ENCODE data around the gene UMAD1.

Gene UMAD1

DNA sequence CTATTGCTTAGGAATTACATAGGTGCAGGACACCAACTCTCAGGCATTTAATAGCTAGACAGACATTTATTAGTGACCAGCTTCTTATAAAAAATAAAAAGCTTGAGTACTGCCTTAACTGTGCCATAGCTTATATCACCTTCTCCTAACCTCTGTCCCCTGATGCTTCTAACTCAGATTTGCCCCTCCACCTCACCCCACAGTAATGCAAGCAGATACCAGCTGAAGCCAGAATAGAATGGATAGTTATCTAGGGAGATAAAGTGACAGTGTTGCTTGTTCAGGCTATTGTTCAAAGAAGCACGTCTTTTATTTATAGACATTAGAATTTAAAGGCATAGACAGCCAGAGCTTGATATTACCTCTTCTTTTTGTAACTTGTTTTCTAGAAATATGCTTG lies 228.5 kb downstream of the UMAD1 start:
- DNase-seq (no peak), ATAC-seq (replicated peaks) (no peak)
- H3K27me3 Mint-ChIP-seq: no peaks in the 10 kb centered on the region
- no peak overlapping the region for H3K27ac Mint-ChIP-seq
- peaks cover under 1% of the 10 kb centered on the region for H3K36me3 Mint-ChIP-seq (ENCODE audit: insufficient read depth)
- peaks cover 0 to 2% of the 10 kb centered on the region in 2 donors for H3K9me3 Mint-ChIP-seq
- no peak overlapping the region for H3K4me3 Mint-ChIP-seq
- H3K4me1 Mint-ChIP-seq (ENCODE audit: low read depth in 2 of 2): peaks cover 1 to 2% of the 10 kb centered on the region in 2 donors

DNA sequence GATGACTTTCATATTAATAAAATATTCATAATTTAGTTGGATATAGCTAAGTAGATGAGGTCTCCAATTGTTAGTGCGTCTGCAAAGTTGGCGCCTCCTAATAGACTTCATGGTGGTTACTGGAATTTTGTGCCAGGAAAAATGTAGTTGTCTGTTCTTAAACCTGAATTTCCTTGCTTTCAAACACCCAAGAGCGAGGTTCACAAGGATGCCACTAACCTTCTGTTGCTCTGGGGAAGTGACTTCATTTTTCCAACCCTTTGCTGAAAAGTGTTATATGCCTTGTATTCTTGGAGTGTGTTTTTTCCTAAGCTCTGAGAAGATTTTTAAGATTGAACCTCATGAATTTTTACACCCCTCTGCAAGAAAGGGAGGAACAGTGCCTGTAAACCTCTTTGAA lies 229.1 kb downstream of the UMAD1 start:
- peaks cover 2% of the 10 kb centered on the region for H3K36me3 Mint-ChIP-seq (ENCODE audit: insufficient read depth)
- H3K27me3 Mint-ChIP-seq: no peaks in the 10 kb centered on the region
- DNase-seq (no peak), ATAC-seq (replicated peaks) (no peak)
- H3K27ac Mint-ChIP-seq: no peak overlapping the region
- H3K9me3 Mint-ChIP-seq: peaks cover 0 to 4% of the 10 kb centered on the region in 2 donors
- H3K4me1 Mint-ChIP-seq (ENCODE audit: low read depth in 2 of 2): peaks cover 1 to 4% of the 10 kb centered on the region in 2 donors
- no peak overlapping the region for H3K4me3 Mint-ChIP-seq

DNA sequence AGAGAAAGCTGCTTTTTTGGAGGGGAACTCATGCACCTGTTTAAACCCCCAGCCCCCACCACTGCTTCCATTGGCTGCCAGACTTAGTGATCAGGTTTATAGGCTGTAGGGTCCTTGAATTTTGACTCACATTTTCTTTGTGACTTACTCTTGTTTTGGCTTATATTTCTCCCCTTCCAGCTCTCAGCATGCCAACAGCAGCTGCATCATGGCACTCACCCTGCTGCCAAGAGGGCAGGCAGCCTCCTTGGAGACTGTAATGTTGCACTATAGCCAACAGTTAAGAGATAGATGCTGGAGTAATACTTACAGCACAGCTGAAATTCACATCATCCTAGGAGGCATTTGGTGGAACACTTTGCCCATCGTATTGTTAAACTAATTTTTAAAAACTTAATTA lies 230.0 kb downstream of the UMAD1 start:
- peaks cover 2% of the 10 kb centered on the region for H3K36me3 Mint-ChIP-seq (ENCODE audit: insufficient read depth)

DNA sequence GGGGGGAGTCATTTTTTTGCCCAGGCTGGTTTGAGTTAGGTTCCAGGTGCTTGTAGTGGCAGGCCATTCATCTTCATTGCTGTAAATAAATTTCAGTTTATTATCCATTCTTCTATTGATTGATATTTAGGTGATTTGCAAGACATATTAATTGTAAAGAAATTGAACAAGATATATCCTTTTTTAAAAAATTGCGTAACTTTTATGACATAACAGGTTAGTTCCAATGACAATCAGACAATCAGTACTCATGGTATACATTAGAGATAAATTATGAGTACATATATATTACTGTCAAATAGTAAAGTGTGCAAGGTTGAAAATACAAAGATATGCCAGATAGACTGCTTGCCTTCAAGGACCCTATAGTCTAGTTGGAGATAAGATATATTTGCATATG lies 235.9 kb downstream of the UMAD1 start:
- no peak overlapping the region for H3K4me3 Mint-ChIP-seq
- ATAC-seq (replicated peaks): no peak
- H3K27me3 Mint-ChIP-seq: no peaks in the 10 kb centered on the region

More for the DNA sequence above, 230.0 kb downstream of the UMAD1 start:
- Mint-ChIP-seq H3K4me1 (ENCODE audit: low read depth in 2 of 2) (peaks cover 1 to 4% of the 10 kb centered on the region in 2 donors), H3K27me3 (no peaks in the 10 kb centered on the region), H3K4me3 (no peak overlapping the region), H3K27ac (no peak overlapping the region), H3K9me3 (peaks cover 0 to 4% of the 10 kb centered on the region in 2 donors)
- DNase-seq (no peak), ATAC-seq (replicated peaks) (no peak)

DNA sequence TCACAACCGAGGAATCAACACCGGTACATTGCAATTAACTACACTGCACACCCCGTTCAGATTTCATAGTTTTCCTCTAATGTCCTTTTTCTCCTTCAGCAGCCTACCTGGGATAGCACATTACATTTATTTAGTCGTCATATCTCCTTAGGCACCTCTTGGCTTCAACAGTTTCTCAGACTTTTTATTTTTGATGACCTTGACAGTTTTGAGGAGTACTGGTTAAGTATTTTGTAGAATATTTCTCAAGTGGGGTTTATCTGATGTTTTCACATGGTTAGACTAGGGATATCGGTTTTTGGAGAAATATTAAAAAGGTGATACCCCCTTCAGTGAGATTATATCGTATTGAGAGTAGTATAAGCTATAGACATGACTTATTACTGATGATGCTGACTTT lies 241.0 kb downstream of the UMAD1 start:
- Mint-ChIP-seq H3K36me3 (ENCODE audit: insufficient read depth) (peaks cover 2% of the 10 kb centered on the region), H3K27me3 (no peaks in the 10 kb centered on the region), H3K9me3 (no peaks in the 10 kb centered on the region), H3K27ac (no peak overlapping the region), H3K4me1 (ENCODE audit: low read depth in 2 of 2) (no peaks in the 10 kb centered on the region), H3K4me3 (no peak overlapping the region)
- no peak for DNase-seq
- no peak for ATAC-seq (replicated peaks)

More for the DNA sequence above, 235.9 kb downstream of the UMAD1 start:
- no peak overlapping the region for H3K27ac Mint-ChIP-seq
- H3K9me3 Mint-ChIP-seq: peaks cover 0 to 4% of the 10 kb centered on the region in 2 donors
- peaks cover 2% of the 10 kb centered on the region for H3K36me3 Mint-ChIP-seq (ENCODE audit: insufficient read depth)
- DNase-seq: no peak
- H3K4me1 Mint-ChIP-seq (ENCODE audit: low read depth in 2 of 2): peaks cover 0 to 4% of the 10 kb centered on the region in 2 donors

DNA sequence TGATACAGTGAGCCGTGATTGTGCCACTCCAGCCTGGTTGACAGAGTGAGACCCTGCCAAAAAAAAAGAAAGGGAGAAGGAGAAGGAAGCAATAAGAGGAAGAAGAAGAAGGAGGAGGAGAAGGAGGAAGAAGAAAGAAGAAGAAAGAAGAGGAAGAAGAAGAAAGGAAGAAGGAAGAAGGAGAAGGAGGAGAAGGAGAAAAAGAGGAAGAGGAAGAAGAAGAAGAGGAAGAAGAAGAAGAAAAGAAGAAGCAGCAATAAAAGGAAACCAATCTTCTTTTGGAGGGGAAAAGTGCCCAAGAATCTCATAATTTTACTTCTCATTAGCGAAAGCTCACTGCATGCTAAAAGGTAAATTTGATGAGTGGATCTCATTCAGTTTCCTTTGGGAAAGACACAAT lies 242.3 kb downstream of the UMAD1 start:
- ATAC-seq (replicated peaks) (no peak), DNase-seq (no peak)
- Mint-ChIP-seq H3K36me3 (ENCODE audit: insufficient read depth) (peaks cover 2% of the 10 kb centered on the region), H3K9me3 (no peaks in the 10 kb centered on the region), H3K4me1 (ENCODE audit: low read depth in 2 of 2) (no peaks in the 10 kb centered on the region), H3K4me3 (no peak overlapping the region), H3K27ac (peak overlapping the region in 1 of 2 donors; percentile 84), H3K27me3 (no peaks in the 10 kb centered on the region)

DNA sequence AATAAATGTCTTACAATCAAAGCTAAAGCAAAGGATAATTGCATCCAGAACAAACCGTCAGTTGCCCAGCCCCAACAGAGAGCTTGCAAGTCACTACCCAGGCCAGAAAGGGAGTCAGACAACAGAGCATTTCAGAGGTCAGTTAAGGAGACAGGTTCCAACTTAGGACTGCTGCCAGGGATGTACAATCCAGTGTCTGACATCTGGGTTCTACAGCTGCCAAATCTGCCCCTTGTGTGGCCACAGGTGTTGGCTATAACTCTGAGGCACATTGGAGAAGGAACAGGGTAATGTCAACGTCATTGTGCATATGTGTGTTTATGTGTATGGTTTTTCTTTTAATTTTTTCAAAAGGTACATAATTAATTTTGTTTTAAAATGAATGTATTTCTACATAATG lies 242.8 kb downstream of the UMAD1 start:
- DNase-seq (no peak), ATAC-seq (replicated peaks) (no peak)
- H3K27me3 Mint-ChIP-seq: no peaks in the 10 kb centered on the region
- no peaks in the 10 kb centered on the region for H3K9me3 Mint-ChIP-seq
- no peaks in the 10 kb centered on the region for H3K4me1 Mint-ChIP-seq (ENCODE audit: low read depth in 2 of 2)
- peaks cover 2% of the 10 kb centered on the region for H3K36me3 Mint-ChIP-seq (ENCODE audit: insufficient read depth)
- H3K4me3 Mint-ChIP-seq: no peak overlapping the region
- H3K27ac Mint-ChIP-seq: no peak overlapping the region

DNA sequence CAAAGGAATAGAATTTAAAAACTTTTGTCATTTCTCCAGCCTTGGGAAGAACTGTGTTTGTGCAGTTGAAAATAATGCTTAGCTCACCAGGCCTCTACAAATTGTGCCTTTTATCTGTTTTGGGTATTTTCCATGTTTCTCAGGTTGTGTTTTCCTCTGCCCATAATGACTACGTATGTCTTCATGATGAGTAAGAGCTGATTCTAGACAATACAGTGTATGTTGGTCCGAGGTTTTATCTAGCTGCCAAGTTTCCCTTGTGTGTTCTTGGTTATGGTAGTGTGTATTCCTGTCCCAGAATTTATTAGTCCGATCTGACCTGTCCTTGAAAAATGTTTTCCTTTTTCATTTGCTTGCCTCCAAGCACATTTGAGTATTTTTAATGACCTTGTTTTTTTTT lies 244.3 kb downstream of the UMAD1 start:
- H3K27ac Mint-ChIP-seq: no peak overlapping the region
- ATAC-seq (replicated peaks): no peak
- no peaks in the 10 kb centered on the region for H3K27me3 Mint-ChIP-seq
- H3K4me1 Mint-ChIP-seq (ENCODE audit: low read depth in 2 of 2): no peaks in the 10 kb centered on the region
- peaks cover 2% of the 10 kb centered on the region for H3K36me3 Mint-ChIP-seq (ENCODE audit: insufficient read depth)
- H3K4me3 Mint-ChIP-seq: no peak overlapping the region
- no peaks in the 10 kb centered on the region for H3K9me3 Mint-ChIP-seq
- DNase-seq: no peak

DNA sequence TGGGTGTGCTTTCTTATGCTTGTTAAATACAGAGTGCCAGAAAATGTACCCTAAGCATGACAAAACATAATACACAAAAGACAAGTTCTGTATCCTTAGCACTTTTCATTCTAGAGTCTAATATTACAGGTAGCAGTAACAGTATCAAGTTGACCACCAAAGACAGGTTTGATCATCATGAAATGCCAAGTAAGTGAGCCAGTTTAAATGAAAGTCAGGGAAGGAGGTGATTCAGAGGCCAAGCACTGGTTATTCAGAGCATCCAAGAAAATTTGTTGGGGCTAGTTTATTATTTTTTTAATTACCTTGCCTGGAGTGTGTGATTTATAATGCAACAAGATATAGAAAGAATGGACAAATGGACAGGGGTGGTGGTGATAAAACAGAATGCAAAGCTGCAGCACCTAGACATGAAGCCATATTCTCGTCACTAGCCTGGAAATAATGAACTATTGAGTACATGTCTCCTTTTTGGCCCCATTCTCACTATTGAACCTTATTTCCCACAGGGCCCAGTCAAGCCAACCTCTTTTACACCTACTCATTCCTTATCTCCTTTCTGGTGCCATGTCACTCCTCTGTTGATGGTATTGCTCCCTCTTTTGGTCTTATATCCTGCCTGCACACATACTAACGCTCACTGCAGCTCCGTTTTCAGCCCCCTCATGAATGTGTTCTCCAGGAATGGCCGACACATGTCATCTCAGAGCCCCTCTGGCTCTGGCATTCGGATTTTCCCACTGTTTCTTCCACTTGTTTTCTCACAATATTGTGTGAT lies 249.4 kb downstream of the UMAD1 start:
- H3K9me3 Mint-ChIP-seq: no peaks in the 10 kb centered on the region
- DNase-seq: no peak
- no peak for ATAC-seq (replicated peaks)
- H3K4me3 Mint-ChIP-seq: no peak overlapping the region
- peaks cover 2 to 6% of the 10 kb centered on the region in 2 donors for H3K4me1 Mint-ChIP-seq (ENCODE audit: low read depth in 2 of 2)
- H3K36me3 Mint-ChIP-seq (ENCODE audit: insufficient read depth): no peaks in the 10 kb centered on the region
- no peak overlapping the region for H3K27ac Mint-ChIP-seq
- no peaks in the 10 kb centered on the region for H3K27me3 Mint-ChIP-seq

DNA sequence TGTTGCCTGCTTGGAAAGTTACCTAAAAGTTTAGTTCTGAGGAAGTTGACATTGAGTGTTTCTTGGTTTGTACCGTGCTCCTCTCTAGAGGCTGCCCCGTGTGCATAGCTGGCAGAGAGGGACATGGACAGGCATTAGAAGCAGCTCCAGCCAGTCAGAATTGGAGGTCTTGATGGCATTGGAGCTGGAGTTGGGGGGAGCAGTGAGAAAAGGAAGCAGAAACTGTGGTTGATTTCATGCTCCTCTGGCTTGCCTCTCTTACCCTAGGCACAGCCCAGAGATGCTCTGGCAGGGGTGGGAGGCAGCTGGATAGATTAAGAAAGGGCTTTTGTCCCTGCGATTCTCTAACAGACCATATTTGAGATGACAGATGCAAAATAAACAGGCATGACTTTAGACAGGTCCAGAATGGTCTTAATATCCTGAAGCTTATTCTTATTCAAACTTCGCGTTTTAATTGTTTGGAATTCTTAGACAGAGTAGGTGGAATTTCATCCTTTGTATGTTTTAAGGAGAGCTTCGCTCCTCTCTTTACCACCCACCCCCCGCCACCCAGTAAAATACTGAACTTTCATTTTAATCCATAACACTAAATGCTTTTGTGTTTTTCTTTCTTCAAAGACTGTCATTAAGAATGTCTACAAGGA lies 254.6 kb downstream of the UMAD1 start:
- Mint-ChIP-seq H3K27ac (no peak overlapping the region), H3K4me3 (no peak overlapping the region), H3K36me3 (ENCODE audit: insufficient read depth) (no peaks in the 10 kb centered on the region), H3K9me3 (no peaks in the 10 kb centered on the region), H3K4me1 (ENCODE audit: low read depth in 2 of 2) (peaks cover 2 to 6% of the 10 kb centered on the region in 2 donors), H3K27me3 (no peaks in the 10 kb centered on the region)
- no peak for DNase-seq
- no peak for ATAC-seq (replicated peaks)

DNA sequence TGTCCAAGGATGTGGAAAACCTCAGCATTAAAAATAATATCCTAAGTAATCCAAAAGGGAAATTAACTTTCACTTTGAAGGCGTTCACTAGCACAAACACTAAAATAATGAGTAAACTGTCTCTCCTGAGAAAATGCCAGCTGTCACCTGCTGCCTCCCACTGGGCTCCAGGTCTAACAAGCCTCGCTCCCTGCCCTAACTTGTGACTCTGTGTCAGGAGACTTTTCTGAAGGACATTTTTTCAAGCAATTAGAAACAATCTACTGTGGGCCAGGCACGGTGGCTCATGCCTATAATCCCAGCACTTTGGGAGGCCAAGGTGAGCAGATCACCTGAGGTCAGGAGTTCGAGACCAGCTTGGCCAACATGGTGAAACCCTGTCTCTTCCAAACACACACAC lies 255.2 kb downstream of the UMAD1 start:
- Mint-ChIP-seq H3K4me3 (no peak overlapping the region), H3K36me3 (ENCODE audit: insufficient read depth) (no peaks in the 10 kb centered on the region), H3K9me3 (no peaks in the 10 kb centered on the region), H3K27me3 (no peaks in the 10 kb centered on the region), H3K4me1 (ENCODE audit: low read depth in 2 of 2) (peaks cover 0 to 1% of the 10 kb centered on the region in 2 donors), H3K27ac (no peak overlapping the region)
- ATAC-seq (replicated peaks) (no peak), DNase-seq (no peak)

DNA sequence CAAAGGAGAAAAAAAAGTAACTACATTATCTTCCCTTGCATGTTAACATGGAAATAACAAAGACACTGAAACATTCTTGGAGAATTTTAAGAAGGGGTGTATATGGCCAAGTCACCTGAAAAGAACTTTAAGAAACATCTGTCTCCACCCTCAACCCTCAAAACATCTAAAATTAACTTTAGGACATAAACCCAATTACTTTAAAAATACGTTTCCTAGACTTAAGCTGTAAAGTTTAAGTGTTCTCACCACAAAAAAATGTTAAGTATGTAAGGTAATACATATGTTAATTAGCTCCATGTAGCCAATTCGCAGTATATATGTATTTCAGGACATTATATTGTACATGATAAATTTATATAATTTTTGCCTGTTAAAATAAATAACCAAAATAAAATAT lies 257.0 kb downstream of the UMAD1 start:
- ATAC-seq (replicated peaks) (no peak), DNase-seq (no peak)
- H3K27me3 Mint-ChIP-seq: no peaks in the 10 kb centered on the region
- no peak overlapping the region for H3K4me3 Mint-ChIP-seq
- peaks cover 1 to 5% of the 10 kb centered on the region in 2 donors for H3K4me1 Mint-ChIP-seq (ENCODE audit: low read depth in 2 of 2)
- H3K27ac Mint-ChIP-seq: no peak overlapping the region
- H3K36me3 Mint-ChIP-seq (ENCODE audit: insufficient read depth): no peaks in the 10 kb centered on the region
- H3K9me3 Mint-ChIP-seq: no peaks in the 10 kb centered on the region

DNA sequence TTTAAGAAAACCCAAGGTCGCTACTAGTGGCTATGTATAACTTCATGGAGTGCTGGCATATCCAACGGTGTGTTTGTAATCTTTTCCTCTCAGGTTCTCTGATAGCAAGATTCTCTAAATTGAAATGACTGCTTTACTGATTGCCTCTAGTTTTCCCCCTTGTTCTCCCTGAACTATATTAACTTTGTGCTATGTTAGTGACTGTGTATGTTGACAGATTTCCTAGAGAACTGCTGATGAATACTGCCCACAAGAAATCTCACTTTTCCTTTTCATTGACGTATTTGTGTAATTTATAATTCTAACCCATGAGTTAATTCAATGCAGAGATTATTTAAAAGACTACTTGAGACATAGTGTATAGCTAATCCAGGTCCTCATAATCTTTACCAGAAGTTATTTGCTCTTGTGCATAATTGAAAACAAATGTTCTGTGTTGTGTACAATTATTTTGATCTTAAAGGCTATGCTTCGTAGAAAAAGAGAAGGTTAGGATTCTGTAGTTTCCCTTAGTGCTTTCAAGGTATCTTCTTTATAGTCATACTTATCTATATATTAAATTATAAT lies 257.5 kb downstream of the UMAD1 start:
- no peaks in the 10 kb centered on the region for H3K36me3 Mint-ChIP-seq (ENCODE audit: insufficient read depth)
- H3K4me1 Mint-ChIP-seq (ENCODE audit: low read depth in 2 of 2): peaks cover 5 to 9% of the 10 kb centered on the region in 2 donors
- H3K9me3 Mint-ChIP-seq: no peaks in the 10 kb centered on the region
- H3K4me3 Mint-ChIP-seq: no peak overlapping the region
- no peak overlapping the region for H3K27ac Mint-ChIP-seq
- ATAC-seq (replicated peaks): no peak
- H3K27me3 Mint-ChIP-seq: no peaks in the 10 kb centered on the region
- no peak for DNase-seq

DNA sequence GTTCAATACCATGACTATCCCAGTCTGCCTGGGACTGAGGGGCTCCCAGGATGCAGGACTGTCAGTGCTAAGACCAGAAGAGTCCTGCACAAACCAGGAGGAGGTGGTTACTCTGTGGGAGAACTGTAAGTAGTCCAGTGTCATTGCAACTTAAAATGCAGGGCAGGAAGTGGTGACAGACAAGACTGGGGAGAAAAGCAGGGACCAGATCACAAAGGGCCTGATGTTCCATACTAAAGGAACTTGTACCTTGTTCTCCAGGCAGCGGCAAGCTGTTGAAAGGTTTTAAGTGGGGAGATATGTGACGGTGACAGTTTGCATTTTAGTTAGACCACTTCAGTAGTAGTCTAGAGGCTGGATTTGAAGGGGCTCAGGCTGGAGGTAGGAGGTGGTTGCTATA lies 262.3 kb downstream of the UMAD1 start:
- Mint-ChIP-seq H3K27ac (peak overlapping the region in 1 of 2 donors; percentile 11), H3K4me3 (no peak overlapping the region), H3K4me1 (ENCODE audit: low read depth in 2 of 2) (peaks cover 5 to 9% of the 10 kb centered on the region in 2 donors), H3K9me3 (no peaks in the 10 kb centered on the region), H3K27me3 (no peaks in the 10 kb centered on the region), H3K36me3 (ENCODE audit: insufficient read depth) (no peaks in the 10 kb centered on the region)
- DNase-seq (no peak), ATAC-seq (replicated peaks) (no peak)
